GM18870 (cell line): ENCODE results near the gene BTBD9.
"Not testable (repeated sequence)": the region's sequence is repeated elsewhere in the genome, so short reads cannot be mapped to it uniquely, and the experiment has no call there.

Experiments
- ATAC-seq: cut with Tn5 transposase; IDR thresholded peaks from one replicate; pipeline ENCODE4 v1.9.1; 2021; ENCODE audit warnings: moderate library complexity; ENCODE audit not compliant: unreplicated experiment

The BTBD9 gene

GRCh38 chr6:38141085-38141484, 498.6 kb downstream of the BTBD9 start:
- no peak for ATAC-seq

GRCh38 chr6:38138374-38138773, 501.4 kb downstream of the BTBD9 start:
- ATAC-seq, result no peak

- no peak for ATAC-seq
These were observed 502.0 kb downstream of the BTBD9 start for GRCh38 chr6:38137608-38138265.

GRCh38 chr6:38136547-38136946, 503.2 kb downstream of the BTBD9 start:
- ATAC-seq, result no peak

GRCh38 chr6:38134704-38135088, 505.0 kb downstream of the BTBD9 start:
- no peak for ATAC-seq

- no peak for ATAC-seq
These were observed 505.6 kb downstream of the BTBD9 start for GRCh38 chr6:38133932-38134703.

- no peak for ATAC-seq
These were observed 508.2 kb downstream of the BTBD9 start for GRCh38 chr6:38131527-38131965.

GRCh38 chr6:38127284-38127683, 512.4 kb downstream of the BTBD9 start:
- ATAC-seq, result no peak

GRCh38 chr6:38124224-38124926, 515.4 kb downstream of the BTBD9 start:
- not testable (repeated sequence) for ATAC-seq

GRCh38 chr6:38119516-38119915, 520.2 kb downstream of the BTBD9 start:
- no peak for ATAC-seq

GRCh38 chr6:38118791-38119365, 520.9 kb downstream of the BTBD9 start:
- ATAC-seq, result no peak
